K562 (cell line): Measurements from ENCODE around the gene NUTF2.

ENCODE experiments used
- SMARCA5 ChIP-seq: fragments of 450-650 bp; IDR thresholded peaks from 2 replicates; pipeline ENCODE4 v1.6.1; 2016
- TCF7L2 ChIP-seq: fragments of 150-350 bp; IDR thresholded peaks from 2 replicates; pipeline ENCODE4 v1.6.1; 2016; ENCODE audit warnings: low read depth, mild to moderate bottlenecking, low read length, moderate library complexity
- TF ChIP-seq, protein P1 (sequence below): fragments of 250-450 bp; sonication (Bioruptor Pico); IDR thresholded peaks from 2 replicates; pipeline ENCODE4 v1.8.0; 2022; ENCODE audit warnings: moderate library complexity, mild to moderate bottlenecking, inconsistent platforms
- TF ChIP-seq, protein P2 (sequence below): fragments of 450-650 bp; IDR thresholded peaks from 2 replicates; pipeline ENCODE4 v1.6.1; 2016; ENCODE audit warnings: borderline replicate concordance
- TF ChIP-seq, protein P3 (sequence below): fragments of 250-450 bp; sonication (Bioruptor Pico); IDR thresholded peaks from 2 replicates; pipeline ENCODE4 v1.8.0; 2021; ENCODE audit warnings: moderate library complexity, mild to moderate bottlenecking, inconsistent platforms
- TF ChIP-seq, protein P4 (sequence below): sonication (generic); formaldehyde crosslinking; IDR thresholded peaks from 2 replicates; pipeline ENCODE4 v1.8.0; 2022; ENCODE audit warnings: mild to moderate bottlenecking, missing genetic modification reagents
- TF ChIP-seq, protein P5 (sequence below): fragments of 450-650 bp; IDR thresholded peaks from 2 replicates; pipeline ENCODE4 v1.6.1; 2018; ENCODE audit warnings: mild to moderate bottlenecking, low read depth; ENCODE audit not compliant: partially characterized antibody
- TF ChIP-seq, protein P6 (sequence below), 3 experiments: IDR thresholded peaks in 2 of 3; conservative IDR thresholded peaks in 1 of 3; 2 replicates each; pipeline ENCODE4 v1.5.1; 2011 to 2012; ENCODE audit warnings: low read length in 3 of 3, mild to moderate bottlenecking in 3 of 3, control low read depth in 2 of 3, improper control_type of control experiment in 1 of 3, inconsistent platforms in 1 of 3, low read depth in 1 of 3, mixed read lengths in 1 of 3, moderate library complexity in 1 of 3; ENCODE audit not compliant: insufficient read depth in 2 of 3

DNA sequence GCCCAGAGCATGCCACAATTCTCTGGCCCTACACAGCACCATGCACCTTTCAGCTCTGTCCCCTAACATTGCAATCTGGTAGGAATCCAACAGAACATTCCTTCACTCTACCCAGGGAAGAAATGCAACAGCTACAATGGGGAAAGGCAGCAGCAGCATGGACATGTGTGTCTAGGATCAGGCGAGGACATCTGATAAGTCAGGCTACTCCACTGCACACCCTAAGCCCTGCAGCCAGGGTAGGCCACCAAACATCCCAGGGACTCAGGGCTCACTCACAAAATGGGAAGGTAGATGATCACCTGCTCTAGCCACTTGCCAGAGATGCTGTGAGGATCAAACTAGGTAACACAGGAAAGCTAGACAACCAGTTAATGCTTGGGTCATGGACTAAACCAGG, 45.5 kb upstream of the NUTF2 start:
- TF ChIP-seq, protein P1, sequence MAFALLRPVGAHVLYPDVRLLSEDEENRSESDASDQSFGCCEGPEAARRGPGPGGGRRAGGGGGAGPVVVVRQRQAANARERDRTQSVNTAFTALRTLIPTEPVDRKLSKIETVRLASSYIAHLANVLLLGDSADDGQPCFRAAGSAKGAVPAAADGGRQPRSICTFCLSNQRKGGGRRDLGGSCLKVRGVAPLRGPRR (CRISPR knock-in tag): no peak
- TF ChIP-seq, protein P2, sequence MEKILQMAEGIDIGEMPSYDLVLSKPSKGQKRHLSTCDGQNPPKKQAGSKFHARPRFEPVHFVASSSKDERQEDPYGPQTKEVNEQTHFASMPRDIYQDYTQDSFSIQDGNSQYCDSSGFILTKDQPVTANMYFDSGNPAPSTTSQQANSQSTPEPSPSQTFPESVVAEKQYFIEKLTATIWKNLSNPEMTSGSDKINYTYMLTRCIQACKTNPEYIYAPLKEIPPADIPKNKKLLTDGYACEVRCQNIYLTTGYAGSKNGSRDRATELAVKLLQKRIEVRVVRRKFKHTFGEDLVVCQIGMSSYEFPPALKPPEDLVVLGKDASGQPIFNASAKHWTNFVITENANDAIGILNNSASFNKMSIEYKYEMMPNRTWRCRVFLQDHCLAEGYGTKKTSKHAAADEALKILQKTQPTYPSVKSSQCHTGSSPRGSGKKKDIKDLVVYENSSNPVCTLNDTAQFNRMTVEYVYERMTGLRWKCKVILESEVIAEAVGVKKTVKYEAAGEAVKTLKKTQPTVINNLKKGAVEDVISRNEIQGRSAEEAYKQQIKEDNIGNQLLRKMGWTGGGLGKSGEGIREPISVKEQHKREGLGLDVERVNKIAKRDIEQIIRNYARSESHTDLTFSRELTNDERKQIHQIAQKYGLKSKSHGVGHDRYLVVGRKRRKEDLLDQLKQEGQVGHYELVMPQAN: no peak
- TF ChIP-seq, protein P3, sequence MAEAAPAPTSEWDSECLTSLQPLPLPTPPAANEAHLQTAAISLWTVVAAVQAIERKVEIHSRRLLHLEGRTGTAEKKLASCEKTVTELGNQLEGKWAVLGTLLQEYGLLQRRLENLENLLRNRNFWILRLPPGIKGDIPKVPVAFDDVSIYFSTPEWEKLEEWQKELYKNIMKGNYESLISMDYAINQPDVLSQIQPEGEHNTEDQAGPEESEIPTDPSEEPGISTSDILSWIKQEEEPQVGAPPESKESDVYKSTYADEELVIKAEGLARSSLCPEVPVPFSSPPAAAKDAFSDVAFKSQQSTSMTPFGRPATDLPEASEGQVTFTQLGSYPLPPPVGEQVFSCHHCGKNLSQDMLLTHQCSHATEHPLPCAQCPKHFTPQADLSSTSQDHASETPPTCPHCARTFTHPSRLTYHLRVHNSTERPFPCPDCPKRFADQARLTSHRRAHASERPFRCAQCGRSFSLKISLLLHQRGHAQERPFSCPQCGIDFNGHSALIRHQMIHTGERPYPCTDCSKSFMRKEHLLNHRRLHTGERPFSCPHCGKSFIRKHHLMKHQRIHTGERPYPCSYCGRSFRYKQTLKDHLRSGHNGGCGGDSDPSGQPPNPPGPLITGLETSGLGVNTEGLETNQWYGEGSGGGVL: no peak
- TF ChIP-seq, protein P4, sequence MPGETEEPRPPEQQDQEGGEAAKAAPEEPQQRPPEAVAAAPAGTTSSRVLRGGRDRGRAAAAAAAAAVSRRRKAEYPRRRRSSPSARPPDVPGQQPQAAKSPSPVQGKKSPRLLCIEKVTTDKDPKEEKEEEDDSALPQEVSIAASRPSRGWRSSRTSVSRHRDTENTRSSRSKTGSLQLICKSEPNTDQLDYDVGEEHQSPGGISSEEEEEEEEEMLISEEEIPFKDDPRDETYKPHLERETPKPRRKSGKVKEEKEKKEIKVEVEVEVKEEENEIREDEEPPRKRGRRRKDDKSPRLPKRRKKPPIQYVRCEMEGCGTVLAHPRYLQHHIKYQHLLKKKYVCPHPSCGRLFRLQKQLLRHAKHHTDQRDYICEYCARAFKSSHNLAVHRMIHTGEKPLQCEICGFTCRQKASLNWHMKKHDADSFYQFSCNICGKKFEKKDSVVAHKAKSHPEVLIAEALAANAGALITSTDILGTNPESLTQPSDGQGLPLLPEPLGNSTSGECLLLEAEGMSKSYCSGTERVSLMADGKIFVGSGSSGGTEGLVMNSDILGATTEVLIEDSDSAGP (CRISPR knock-in tag): no peak
- no peak for TF ChIP-seq TCF7L2
- TF ChIP-seq, protein P5, sequence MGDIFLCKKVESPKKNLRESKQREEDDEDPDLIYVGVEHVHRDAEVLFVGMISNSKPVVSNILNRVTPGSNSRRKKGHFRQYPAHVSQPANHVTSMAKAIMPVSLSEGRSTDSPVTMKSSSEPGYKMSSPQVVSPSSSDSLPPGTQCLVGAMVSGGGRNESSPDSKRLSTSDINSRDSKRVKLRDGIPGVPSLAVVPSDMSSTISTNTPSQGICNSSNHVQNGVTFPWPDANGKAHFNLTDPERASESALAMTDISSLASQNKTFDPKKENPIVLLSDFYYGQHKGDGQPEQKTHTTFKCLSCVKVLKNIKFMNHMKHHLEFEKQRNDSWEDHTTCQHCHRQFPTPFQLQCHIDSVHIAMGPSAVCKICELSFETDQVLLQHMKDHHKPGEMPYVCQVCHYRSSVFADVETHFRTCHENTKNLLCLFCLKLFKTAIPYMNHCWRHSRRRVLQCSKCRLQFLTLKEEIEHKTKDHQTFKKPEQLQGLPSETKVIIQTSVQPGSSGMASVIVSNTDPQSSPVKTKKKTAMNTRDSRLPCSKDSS: no peak
- TF ChIP-seq, protein P6, sequence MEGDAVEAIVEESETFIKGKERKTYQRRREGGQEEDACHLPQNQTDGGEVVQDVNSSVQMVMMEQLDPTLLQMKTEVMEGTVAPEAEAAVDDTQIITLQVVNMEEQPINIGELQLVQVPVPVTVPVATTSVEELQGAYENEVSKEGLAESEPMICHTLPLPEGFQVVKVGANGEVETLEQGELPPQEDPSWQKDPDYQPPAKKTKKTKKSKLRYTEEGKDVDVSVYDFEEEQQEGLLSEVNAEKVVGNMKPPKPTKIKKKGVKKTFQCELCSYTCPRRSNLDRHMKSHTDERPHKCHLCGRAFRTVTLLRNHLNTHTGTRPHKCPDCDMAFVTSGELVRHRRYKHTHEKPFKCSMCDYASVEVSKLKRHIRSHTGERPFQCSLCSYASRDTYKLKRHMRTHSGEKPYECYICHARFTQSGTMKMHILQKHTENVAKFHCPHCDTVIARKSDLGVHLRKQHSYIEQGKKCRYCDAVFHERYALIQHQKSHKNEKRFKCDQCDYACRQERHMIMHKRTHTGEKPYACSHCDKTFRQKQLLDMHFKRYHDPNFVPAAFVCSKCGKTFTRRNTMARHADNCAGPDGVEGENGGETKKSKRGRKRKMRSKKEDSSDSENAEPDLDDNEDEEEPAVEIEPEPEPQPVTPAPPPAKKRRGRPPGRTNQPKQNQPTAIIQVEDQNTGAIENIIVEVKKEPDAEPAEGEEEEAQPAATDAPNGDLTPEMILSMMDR (IDR thresholded peaks at IDR 0.05 in 2 of 3, conservative IDR thresholded peaks at IDR 0.05 in 1 of 3; ENCODE audit: insufficient read depth in 2 of 3, low read depth in 1 of 3, low read length in 3 of 3): no peak
- no peak for TF ChIP-seq SMARCA5
